ENCODE measurements around the gene JAKMIP1.

- TF ChIP-seq, protein P1, sequence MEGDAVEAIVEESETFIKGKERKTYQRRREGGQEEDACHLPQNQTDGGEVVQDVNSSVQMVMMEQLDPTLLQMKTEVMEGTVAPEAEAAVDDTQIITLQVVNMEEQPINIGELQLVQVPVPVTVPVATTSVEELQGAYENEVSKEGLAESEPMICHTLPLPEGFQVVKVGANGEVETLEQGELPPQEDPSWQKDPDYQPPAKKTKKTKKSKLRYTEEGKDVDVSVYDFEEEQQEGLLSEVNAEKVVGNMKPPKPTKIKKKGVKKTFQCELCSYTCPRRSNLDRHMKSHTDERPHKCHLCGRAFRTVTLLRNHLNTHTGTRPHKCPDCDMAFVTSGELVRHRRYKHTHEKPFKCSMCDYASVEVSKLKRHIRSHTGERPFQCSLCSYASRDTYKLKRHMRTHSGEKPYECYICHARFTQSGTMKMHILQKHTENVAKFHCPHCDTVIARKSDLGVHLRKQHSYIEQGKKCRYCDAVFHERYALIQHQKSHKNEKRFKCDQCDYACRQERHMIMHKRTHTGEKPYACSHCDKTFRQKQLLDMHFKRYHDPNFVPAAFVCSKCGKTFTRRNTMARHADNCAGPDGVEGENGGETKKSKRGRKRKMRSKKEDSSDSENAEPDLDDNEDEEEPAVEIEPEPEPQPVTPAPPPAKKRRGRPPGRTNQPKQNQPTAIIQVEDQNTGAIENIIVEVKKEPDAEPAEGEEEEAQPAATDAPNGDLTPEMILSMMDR (conservative IDR thresholded peaks at IDR 0.05; ENCODE audit: low read length): no peak
- TF ChIP-seq EZH2phosphoT487 (IDR thresholded peaks at IDR 0.05; ENCODE audit: borderline replicate concordance, low read depth, low read length): no peak
Observed at GRCh38 chr4:6137027-6137746, 63.2 kb downstream of the JAKMIP1 start.

Data from OCI-LY7 (cell line).